Stimulated activated CD4-positive, alpha-beta T cell treated with anti-CD3 and anti-CD28 coated beads, Interleukin-4, amount 100 ng/mL, for 48 hours (primary cell): Measurements from ENCODE around the gene NUDT12.

Experiments
- DNase-seq, 2 donors: peaks; one replicate each; pipeline ENCODE4 v3.0.0-alpha.2; 2020; ENCODE audit warnings: low read depth in 2 of 2

NUDT12 gene

DNA sequence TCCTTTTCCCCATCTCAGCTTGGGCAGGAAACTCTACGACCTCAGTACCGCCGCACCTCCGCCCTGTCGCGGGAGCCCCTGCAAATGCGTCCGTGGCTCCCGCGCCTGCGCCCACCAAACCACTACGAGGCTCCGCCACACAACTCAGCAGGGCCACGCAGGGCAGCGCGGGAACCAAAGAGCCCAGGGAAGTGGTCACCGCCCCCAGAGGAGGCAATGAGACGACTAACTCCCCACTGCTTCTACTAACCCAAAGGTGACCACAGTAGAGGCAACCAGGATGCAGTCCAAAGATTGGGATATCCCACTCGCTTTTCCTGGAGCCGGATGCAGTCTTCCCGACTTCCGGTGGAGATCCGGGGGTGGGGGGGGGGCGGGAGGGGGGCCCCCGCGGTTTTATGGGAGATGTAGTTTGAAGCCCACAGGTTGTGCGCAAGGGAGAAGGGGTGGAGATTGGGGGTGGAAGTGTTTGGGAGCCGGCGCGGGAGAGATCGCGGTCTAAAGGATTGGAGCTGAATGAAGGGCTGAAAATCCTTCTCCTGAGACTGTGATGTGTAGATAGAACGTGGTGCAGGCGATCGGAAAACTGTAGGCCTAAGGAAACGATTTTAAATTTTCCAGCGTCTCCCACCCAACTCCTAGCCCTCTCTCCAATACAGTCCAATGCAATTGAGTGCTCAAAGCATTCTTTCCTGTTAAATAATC is at the start of gene NUDT12:
NUDT12 (minus strand) TSS at position 337 of the 705 bp plus-strand sequence. CDS start 2,541 bp downstream, outside the sequence.
- DNase-seq, result peak; percentile 8 to 41

DNA sequence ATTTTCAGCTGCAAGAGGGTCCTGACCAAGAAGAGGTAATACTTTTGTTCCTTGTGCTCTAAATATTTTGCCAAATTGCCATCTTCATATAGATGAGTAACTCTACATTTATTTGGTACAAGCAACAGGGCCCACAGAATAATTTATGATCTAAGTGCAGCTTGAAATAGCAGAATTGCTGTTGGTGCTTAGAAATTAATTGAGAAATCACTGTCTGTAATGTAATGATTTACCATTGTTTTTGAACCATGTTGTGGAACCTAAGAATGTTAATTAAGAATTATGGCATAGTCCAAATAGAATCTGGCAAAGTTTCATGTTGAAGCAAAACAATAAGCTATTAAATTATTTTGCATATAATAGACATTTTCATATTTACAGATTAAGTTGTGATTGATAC is 44.8 kb upstream of the NUDT12 start:
- DNase-seq, result no peak

DNA sequence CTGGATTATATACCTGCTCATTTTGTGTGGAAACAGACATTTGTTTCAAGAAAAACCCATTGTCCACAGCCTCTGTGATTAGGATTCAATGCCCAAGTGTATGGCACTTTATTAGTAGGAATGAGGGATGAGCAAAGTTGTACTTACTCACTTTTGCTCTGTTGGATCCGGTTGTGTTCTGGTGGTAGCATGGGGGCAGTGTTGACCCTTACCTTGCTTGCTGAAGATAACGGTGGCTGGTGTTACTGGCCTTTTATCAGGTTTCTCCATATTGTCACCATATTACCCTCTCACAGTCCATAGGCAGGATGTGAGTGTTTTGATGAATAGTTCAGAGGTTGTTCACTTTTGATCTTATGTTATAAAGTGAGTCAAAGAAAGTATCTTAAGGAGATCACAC is 42.7 kb upstream of the NUDT12 start:
- no peak for DNase-seq

DNA sequence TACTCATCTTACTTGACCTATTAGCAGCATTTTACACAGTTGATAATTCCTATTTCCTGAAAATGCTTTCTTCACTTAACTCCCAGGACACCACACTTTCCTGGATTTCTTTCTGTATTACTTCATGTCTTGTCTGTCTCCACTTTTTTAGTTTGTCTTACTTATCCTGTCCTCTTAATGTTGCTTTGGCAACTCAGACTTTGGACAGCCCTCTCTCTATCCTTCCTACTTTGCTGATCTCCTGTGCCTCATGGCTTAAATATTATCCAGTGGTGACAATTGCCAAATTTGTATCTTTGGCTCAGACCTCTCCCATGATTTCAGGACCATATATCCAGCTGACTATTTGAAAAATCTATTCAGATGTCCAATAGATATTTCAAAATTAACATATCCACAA is 39.8 kb upstream of the NUDT12 start:
- no peak for DNase-seq

DNA sequence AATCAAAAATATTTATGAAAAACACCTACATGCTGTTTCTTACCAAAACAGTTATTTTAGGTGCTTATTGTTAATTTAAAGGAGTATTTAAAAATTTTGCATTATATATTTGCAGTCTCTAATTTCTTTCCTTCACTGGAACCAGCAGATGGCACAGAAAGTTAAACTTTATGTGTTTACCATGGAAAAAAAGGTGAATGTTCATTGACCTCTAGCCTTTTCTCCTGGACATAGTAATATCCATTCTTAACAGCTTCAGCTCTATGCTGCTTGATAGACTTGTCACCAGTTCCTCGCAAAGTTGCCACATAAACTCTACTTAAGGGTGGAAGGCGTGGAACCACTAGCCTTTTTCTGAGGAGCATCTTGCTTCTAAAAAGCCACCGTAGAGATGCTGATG is 38.7 kb upstream of the NUDT12 start:
- no peak for DNase-seq

DNA sequence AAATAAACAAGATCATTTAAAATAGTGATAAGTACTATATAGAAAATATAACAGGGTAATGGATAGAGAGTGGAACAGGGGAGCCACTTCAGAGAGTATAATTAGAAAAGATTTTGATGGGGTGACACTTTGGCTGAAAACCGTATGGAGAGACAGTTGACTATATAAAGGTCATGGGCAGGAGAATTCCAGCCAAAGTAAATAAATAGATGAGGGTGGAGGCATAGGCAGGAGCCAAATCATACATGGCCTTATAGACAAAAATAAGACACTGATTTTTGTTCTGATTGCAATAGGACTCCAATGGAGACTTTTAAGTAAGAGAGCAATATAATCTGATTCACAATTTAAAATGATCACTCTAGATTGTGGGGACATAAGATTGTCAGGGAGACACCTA is 37.5 kb upstream of the NUDT12 start:
- no peak for DNase-seq

DNA sequence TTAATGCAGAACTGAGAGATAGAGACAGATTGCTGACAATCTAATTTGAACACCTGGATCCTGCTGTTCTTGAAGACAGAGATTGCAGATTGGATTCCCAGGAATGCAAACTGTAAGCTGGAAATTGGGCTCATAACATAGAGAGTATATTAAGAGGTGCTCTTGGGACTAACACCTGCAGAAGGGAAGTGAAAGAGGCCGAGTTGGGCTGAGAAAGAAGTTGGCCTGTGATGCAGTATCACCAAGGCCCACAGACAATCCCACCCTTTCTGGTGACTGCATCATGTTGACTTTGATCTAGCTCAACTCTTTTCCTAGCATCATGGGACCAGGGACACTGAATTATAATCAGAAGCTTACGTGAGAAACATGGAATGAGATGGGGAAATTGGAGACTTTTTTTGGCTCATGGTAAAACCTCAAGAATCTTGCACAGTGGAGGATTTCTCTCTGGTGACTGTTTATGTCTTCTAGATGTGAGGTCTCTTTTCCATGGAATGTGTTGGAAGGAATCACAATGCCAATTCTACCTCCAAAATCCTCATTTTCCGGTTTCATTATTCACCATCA is 36.5 kb upstream of the NUDT12 start:
- no peak for DNase-seq

DNA sequence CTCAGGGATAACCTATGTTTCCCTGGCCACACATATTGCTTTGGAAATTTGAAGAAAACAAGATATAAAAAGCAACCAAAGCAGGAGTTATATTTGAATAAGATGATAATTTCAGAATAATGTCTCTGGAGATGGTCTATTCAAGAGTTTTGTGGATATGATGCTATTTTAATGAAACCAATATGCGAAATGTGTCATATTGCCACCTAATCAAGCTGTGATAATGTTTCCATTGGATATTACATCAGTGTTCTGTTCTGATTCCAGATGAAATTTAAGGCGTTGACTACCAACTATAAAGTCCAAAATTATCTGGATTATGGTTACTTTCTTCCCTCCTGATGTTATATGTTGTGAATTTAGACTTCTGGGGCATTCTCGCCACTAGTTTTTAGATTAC is 27.6 kb upstream of the NUDT12 start:
- DNase-seq, result no peak

DNA sequence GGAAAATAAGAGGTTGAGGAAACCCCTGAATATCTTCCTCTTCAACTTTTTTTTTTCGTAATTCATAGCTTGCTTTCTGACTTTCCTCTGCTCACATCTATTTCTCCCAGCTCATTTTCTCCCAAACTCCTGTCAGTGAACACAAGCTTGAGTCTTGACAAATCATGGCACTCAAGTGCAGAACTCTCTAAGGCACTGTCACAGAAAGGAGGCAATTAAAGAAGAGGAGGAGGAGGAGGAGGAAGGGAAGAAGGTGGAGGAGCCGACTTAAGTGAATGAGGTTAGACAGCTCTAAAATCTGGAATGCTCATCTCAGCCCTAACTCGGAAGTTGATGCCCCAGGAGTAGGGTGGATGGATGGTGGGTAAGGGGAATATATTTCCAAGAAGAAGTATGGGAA is 27.2 kb upstream of the NUDT12 start:
- no peak for DNase-seq

DNA sequence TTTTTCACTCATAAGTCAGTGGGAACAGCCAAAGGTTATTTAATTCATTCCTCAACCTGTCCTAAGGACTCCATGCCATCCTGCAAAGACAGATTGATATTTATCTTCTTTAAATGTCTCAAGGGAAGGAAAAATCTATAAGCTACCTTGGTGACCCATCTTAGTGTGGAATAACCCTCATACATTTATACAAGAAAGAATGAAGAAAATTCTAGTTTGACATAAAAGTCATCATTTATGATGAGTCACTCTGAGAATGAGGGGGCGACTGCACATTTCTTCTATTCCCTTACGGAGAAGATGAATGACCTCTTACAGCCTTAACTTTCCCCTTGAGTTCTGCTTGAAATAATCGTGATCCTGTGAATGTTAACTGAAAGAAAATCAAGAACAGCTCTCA is 26.8 kb upstream of the NUDT12 start:
- no peak for DNase-seq

DNA sequence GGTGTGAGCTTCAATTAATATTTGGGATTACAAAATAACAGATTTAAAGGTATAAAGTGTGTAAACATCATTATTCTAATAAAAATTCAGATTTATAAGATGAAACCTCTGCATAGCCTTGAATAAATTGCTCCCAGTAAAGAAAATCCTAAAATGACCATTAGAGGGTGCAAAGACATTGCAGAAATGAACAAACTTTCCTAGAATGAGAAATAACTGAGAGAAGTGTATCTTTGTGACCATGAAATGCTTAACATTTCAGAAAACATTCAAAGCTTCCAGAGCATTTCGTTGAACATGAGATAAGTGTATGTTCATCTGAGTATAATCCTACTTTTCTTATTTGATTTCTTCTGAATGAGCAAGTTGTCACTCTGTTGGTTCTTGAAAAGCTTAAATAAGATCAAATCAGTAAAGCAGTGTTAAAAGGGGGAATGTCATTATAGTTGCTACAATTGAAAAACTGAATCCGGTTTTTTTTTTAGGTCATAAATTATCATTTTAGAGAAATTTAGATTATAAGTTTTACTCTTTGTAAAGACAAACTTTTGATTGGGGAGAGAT is 24.7 kb upstream of the NUDT12 start:
- DNase-seq, result no peak

DNA sequence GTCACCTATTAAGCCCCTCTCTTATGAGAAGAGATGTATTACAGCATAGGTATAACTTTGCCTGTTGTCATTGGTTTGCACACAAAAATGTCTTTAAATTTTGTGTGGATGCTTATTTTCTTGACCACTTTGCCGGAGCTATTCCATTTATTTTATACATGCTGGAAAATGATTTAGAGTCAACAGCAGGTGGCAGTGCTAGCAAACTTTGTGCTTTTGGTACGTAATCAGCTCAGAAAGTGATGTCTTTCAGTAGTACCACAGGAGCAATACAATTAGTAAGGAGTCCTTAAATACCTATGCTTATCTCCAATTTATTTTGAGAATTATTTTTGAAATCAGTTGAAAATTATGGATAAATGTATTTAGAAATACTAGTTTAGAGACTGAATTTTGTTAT is 19.8 kb upstream of the NUDT12 start:
- no peak for DNase-seq

DNA sequence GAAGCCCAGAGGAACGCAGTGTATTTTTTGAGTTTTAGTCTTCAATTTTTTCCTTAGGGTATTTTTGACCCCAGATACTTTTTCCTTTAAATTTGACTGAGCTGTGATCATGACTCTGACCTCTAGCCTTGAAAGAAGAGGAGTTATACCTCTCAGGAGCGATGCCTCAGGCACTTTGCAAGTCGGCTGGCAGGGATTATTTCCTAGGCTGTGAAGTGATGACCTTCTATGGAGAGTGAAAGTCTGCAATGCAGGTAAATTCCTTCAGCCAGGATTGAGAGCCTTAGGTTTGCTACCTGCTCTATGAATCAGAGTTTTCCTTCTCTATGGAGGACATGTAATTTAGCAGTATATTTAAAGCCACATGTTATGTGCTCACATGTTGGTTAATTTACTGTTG is 10.8 kb upstream of the NUDT12 start:
- DNase-seq, result no peak

DNA sequence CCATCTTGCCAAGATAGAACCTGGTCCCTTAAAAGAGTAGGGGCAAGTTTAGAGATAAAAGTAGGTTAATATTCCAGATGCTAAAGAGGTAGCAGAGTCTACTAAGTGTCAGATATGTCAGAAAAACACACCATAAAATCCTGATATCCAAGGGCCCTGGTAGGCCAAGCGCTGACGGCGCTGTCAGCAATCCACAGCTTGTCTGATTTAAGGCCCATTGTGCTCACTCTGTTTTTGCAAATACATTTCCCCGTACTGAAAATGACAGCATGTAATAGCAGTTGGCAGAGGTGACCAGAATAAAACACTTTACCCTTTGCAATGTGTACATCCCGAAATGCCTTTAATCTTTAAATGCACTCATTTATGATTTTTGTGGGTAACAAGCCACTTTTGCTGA is 9.9 kb upstream of the NUDT12 start:
- no peak for DNase-seq

DNA sequence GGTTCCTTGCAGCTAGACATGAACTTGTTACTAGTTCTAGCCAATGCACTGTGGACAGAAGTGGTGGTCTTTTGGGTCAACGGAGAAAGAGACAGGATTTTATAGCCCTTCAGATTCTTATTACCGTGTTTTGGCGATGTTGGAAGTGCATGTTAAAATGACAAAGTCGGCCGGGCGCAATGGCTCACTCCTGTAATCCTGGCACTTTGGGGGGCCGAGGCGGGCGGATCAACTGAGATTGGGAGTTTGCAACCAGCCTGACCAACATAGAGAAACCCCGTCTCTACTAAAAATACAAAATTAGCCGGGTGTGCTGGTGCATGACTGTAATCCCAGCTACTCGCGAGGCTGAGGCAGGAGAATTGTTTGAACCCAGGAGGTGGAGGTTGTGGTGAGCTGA is 9.1 kb upstream of the NUDT12 start:
- DNase-seq, result no peak

DNA sequence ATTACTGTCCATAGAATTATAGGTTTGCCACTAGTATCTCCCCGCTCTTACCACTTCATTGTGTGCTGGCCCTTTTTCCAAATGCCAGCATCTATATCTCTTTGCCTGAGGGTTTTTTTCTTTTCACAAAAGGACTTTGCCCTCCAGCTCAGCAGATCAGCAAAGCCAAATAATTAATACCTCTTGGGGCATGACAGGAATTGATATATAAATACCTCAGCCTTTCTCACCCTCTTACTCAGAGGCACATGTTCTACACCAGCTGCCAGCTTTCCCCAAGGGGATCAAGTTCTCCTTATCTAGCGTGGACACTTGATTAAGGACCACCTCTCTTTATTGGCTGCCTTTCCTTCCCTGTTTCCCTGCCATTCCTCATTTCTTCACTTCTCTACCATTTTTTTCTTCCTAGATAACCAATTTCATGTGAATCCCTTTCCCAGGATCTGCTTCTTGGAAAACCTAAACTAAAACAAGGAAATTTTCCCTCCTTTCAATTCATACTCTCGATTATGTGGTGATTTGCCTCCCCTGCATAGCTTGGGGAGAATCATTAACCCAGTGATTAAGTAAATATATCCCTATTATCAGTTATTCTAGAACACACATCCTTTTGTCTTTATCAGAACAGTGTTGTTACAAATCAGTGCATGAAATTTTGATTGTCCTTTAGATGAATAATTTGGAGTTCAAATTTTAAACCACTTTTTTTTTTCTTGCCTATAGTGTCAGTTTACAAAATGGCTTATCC is 6.9 kb upstream of the NUDT12 start:
- DNase-seq, result no peak

DNA sequence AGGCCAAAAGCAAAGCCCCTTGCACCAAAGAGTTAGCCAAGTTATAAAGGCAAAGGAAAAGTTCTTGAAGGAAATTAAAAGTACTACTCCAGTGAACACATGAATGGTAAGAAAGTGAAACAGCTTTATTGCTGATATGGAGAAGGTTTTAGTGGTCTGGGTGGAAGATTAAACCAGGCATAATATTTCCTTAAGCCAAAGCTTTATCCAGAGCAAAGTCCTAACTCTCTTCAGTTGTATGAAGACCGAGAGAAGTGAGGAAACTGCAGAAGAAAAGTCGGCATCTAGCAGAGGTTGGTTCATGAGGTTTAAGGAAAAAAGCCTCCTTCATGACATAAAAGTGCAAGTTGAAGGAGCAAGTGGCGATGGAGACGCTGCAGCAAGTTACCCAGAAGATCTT is 3.1 kb upstream of the NUDT12 start:
- DNase-seq, result no peak

DNA sequence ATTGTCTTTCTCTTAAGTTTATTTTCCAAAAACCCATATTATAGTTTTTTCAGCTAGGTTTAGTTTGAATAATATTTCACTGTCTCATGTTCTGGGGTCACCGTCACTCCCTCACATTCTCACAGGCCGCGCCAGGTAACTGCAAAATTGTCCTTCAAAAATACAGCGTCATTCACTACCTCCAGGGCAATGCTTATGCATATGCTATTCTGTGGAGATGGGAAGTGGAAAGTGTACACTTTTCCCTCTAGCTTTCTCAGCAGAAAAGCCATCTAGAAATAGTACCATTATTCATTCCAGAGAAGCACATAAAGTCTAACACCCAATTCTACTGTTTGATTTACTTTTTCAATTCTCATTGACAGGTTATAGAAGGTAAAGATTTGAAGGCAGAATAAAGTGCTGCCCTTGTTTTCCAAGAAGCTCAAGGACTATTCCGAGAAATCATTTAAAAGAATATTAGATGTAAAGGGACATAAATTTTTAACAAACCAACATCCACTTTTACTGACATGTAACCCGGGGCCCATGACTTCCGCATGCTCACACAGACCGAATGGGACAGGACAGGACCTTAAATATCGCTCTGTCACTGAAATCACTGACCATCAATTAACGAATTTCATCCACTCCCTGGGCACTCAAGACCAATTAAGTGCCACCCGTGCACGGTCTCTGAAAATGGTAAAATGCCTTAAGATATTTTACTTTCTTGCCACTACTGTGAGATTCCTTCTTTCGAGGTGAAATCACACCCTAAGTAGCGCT is 720 bp downstream of the NUDT12 start:
- DNase-seq, result no peak

DNA sequence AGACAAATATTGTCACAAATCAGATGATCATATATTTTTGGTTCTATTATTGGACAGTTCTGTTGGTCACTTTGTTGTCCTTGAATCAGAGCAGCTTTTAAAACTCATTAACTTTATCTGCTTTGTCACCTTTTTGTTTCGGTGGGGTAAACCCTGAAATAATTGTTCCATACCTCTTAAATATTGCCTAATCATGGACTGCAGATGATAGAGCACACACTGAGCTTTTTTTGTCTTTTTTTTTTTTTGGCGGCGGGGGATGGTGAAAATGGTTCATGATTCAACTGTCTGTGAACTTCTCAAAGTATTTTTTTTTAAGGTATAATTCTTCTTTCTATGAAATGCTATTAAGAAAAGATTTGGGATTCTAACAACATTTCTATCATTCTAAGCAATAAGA is 1.8 kb downstream of the NUDT12 start:
- DNase-seq, result no peak

DNA sequence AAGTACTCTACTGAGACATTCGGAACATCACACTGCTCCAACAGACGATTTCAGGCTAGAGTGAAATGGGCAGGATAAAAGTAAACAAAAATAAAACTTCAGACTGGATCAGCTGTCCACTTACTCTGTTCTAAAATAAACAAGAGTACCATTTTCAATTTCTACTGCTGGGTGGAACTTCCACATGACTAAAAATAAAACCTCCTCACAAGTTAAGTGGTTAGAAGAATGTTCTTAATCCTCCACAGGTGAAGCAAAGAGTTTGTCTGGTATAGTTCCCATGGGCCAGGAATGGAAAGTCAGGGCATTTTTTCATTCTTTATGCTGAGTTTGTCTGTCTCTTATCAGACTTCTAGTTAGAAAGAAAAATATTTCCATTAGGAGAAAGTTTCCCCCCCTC is 15.7 kb downstream of the NUDT12 start:
- DNase-seq, result no peak

DNA sequence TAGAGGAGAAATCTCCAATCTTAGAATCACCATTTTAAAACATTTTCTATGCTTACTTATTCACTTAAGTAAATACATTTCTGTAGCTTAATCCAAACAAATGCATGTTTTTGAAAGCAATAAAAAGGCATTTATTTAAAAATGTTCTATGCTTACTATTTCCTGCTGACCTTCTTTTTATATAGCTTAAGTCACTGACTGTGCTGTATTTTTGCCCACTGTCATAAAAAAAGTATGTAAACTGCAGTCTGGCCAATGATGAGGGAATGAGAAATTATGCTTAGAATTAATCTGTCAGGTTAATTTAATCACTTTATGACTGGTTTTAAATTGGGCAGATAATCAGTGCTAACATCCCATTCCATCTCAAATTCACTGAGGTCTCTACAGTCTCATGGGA is 20.1 kb downstream of the NUDT12 start:
- DNase-seq, result no peak

DNA sequence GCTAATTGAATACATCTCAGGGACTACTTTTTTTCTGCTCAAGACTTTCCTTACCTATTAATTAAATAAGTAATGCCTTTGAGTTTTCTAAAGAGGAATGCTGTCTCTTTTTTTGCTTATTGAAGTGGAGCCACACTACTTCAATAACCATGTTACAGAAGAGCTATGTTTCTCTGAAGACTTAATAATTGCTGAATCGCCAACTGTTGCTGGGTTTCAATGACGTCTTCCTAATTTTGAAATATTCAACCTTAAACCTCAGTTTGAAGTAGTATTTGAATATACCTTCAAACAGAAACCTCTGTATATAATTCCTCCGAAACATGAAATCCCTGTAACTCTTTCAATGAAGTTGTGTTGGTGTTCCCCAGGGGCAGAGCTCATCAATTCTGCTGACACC is 21.0 kb downstream of the NUDT12 start:
- no peak for DNase-seq
